CD4-positive, alpha-beta T cell treated with Interleukin-6 at 100 ng/mL for 8 hours (primary cell): ENCODE data around the gene FGF14.
A peak's percentile ranks its signal among the peaks of the same experiment; 100 is the strongest.

Source experiments
- DNase-seq: peaks from one replicate; pipeline ENCODE4 v3.0.0-alpha.2; 2020; ENCODE audit warnings: mixed read lengths, low spot score

FGF14 gene

GRCh38 chr13:102401766-102402165 lies at the start of gene FGF14:
Gene FGF14, minus strand, starts transcription at chr13:102402048.
- no peak for DNase-seq

GRCh38 chr13:102443249-102443648 lies 41.4 kb upstream of the FGF14 start:
- no peak for DNase-seq

GRCh38 chr13:102441085-102441484 lies 39.2 kb upstream of the FGF14 start:
- DNase-seq: no peak

GRCh38 chr13:102440259-102440936 lies 38.5 kb upstream of the FGF14 start:
- no peak for DNase-seq

- no peak for DNase-seq
Observed at GRCh38 chr13:102422690-102423089, 20.8 kb upstream of the FGF14 start.

- no peak for DNase-seq
Observed at GRCh38 chr13:102405499-102406100, 3.8 kb upstream of the FGF14 start.

- no peak for DNase-seq
Observed at GRCh38 chr13:102402290-102402689, 442 bp upstream of the FGF14 start.

GRCh38 chr13:102401265-102401664 lies 583 bp downstream of the FGF14 start:
- DNase-seq: no peak

GRCh38 chr13:102400675-102401145 lies 1.1 kb downstream of the FGF14 start:
- no peak for DNase-seq

GRCh38 chr13:102399791-102400674 lies 1.8 kb downstream of the FGF14 start:
- DNase-seq: no peak

- no peak for DNase-seq
Observed at GRCh38 chr13:102395939-102396338, 5.9 kb downstream of the FGF14 start.

- no peak for DNase-seq
Observed at GRCh38 chr13:102395174-102395573, 6.7 kb downstream of the FGF14 start.

- DNase-seq: peak; percentile 95
Observed at GRCh38 chr13:102394158-102395053, 7.4 kb downstream of the FGF14 start.

- no peak for DNase-seq
Observed at GRCh38 chr13:102392481-102393209, 9.2 kb downstream of the FGF14 start.

- no peak for DNase-seq
Observed at GRCh38 chr13:102386461-102386860, 15.4 kb downstream of the FGF14 start.

GRCh38 chr13:102380012-102380411 lies 21.8 kb downstream of the FGF14 start:
- no peak for DNase-seq

- no peak for DNase-seq
Observed at GRCh38 chr13:102376318-102376717, 25.5 kb downstream of the FGF14 start.

- no peak for DNase-seq
Observed at GRCh38 chr13:102374726-102375125, 27.1 kb downstream of the FGF14 start.

GRCh38 chr13:102374233-102374632 lies 27.6 kb downstream of the FGF14 start:
- no peak for DNase-seq

GRCh38 chr13:102373221-102373620 lies 28.6 kb downstream of the FGF14 start:
- no peak for DNase-seq

GRCh38 chr13:102369302-102369701 lies 32.5 kb downstream of the FGF14 start:
- DNase-seq: no peak
